Type B pancreatic cell (in vitro differentiated cells): ENCODE results near the gene FIS1. TPM values are rescaled to one million over a fixed set of nuclear protein-coding genes. Genes with fewer than 3 reads are reported as not detected.
"Not testable (repeated sequence)": the region's sequence is repeated elsewhere in the genome, so short reads cannot be mapped to it uniquely, and the experiment has no call there.

Source experiments
- DNase-seq: peaks from one replicate; pipeline ENCODE4 v3.0.0; 2021; ENCODE audit warnings: mixed read lengths; ENCODE audit not compliant: unreplicated experiment; ENCODE audit errors: extremely low spot score
- H3K27ac Mint-ChIP-seq: 2 replicates; pipeline ENCODE4 v1.8.0; 2021; ENCODE audit warnings: mild to moderate bottlenecking, mixed read lengths
- H3K27me3 Mint-ChIP-seq: 2 replicates; pipeline ENCODE4 v1.8.0; 2021; ENCODE audit warnings: mixed read lengths
- H3K36me3 Mint-ChIP-seq: 2 replicates; pipeline ENCODE4 v1.8.0; 2021; ENCODE audit warnings: mixed read lengths
- H3K4me1 Mint-ChIP-seq: one replicate; pipeline ENCODE4 v1.8.0; 2021; ENCODE audit warnings: mixed read lengths; ENCODE audit not compliant: unreplicated experiment
- H3K4me3 Mint-ChIP-seq: 2 replicates; pipeline ENCODE4 v1.8.0; 2021; ENCODE audit warnings: mild to moderate bottlenecking, mixed read lengths
- H3K9me3 Mint-ChIP-seq: 2 replicates; pipeline ENCODE4 v1.8.0; 2021; ENCODE audit warnings: mixed read lengths
- CTCF ChIP-seq: fragments of 200-600 bp; sonication (generic); conservative IDR thresholded peaks from 2 replicates; pipeline ENCODE4 v1.5.0; 2021; ENCODE audit warnings: antibody characterized with exemption, mild to moderate bottlenecking
- total RNA-seq: library from RNA; stranded (reverse); gene quantifications from 2 replicates; pipeline ENCODE4 v1.2.1, GENCODE V29; 2021; ENCODE audit warnings: low replicate concordance

FIS1 gene
- total RNA-seq, 1 donor from 2014 or later: 110 TPM

DNA sequence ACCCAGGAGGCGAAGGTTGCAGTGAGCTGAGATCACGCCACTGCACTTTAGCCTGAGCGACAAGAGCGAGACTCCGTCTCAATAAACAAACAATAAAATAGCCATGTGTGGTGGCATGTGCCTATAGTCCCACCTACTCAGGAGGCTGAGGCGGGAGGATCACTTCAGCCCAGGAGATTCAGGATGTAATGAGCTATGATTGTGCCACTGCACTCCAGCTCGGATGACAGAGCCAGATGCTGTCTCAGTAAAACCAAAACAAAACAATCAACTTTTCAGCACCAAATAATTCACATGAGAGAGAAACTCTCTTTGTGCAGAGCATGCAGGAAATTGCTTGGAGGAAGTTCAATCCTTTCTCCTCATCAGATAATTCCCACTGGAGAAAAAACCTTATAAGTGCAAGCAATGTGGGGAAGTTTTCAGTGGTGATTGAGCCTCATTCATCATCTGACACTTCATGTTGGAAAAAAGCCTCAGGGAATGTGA is 13.4 kb upstream of the FIS1 start:
- H3K27ac Mint-ChIP-seq: no peak overlapping the region
- peaks cover 4% of the 10 kb centered on the region for H3K27me3 Mint-ChIP-seq
- TF ChIP-seq CTCF: no peak
- no peaks in the 10 kb centered on the region for H3K36me3 Mint-ChIP-seq
- no peak overlapping the region for H3K4me3 Mint-ChIP-seq
- no peak for DNase-seq
- H3K9me3 Mint-ChIP-seq: no peaks in the 10 kb centered on the region
- H3K4me1 Mint-ChIP-seq: no peaks in the 10 kb centered on the region

GRCh38 chr7:101255796-101256195 is 10.9 kb upstream of the FIS1 start:
- H3K4me3 Mint-ChIP-seq: no peak overlapping the region

GRCh38 chr7:101253199-101253598 is 8.3 kb upstream of the FIS1 start:
- H3K4me1 Mint-ChIP-seq, H3K9me3 Mint-ChIP-seq, H3K27me3 Mint-ChIP-seq, H3K27ac Mint-ChIP-seq, DNase-seq: not testable (repeated sequence)
- peaks cover 11% of the 10 kb centered on the region for H3K36me3 Mint-ChIP-seq
- peak overlapping the region; percentile 99 for H3K4me3 Mint-ChIP-seq

More at GRCh38 chr7:101255796-101256195, 10.9 kb upstream of the FIS1 start:
- Mint-ChIP-seq H3K27me3 (peaks cover 4% of the 10 kb centered on the region), H3K4me1 (peaks cover 10% of the 10 kb centered on the region), H3K36me3 (peaks cover 6% of the 10 kb centered on the region), H3K27ac (no peak overlapping the region), H3K9me3 (no peaks in the 10 kb centered on the region)
- no peak for TF ChIP-seq CTCF
- DNase-seq: no peak

DNA sequence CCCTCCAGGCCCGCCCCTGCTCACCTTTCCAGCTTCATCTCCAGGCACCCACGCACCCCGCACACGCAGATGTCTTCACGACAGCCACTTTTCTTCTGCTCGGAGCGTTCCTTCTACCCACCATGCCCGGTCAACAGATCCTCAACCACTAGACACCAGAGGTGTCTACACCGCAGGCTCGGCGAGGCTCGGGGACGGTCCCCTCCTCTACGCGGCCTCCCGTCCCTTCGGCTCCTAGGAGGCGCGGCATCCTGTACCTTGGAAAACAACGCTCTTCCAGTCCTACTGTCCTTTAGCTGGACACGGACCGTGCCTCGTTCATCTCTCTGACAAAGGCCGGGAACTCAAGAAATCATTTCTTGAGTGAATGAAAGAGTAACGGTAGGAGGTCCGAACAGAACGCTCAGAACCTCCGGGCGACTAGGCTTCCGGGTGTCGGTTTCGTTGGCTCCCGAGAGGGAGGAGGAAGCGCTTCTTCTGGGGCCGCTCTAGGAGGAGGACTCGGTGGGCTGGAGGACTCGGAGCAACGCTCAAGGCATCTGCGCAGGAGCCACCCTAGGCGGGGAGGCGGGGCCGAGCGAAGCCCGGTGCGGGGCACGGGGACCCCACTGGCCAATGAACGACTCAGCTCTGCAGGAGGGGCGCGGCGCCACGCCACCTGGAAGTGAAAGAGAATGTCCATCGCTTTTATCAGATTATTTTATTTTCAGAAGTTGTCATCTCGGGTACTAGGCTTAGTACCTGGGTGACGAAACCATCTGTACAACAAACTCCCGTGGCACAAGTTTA is 7.2 kb upstream of the FIS1 start:
- peaks cover 11% of the 10 kb centered on the region for H3K36me3 Mint-ChIP-seq
- peaks cover 4% of the 10 kb centered on the region for H3K27me3 Mint-ChIP-seq
- peak; percentile 97 for DNase-seq
- peak overlapping the region; percentile 99 for H3K4me3 Mint-ChIP-seq
- peaks cover 10% of the 10 kb centered on the region for H3K4me1 Mint-ChIP-seq
- no peak for TF ChIP-seq CTCF
- H3K9me3 Mint-ChIP-seq: no peaks in the 10 kb centered on the region
- H3K27ac Mint-ChIP-seq: peak overlapping the region; percentile 97

DNA sequence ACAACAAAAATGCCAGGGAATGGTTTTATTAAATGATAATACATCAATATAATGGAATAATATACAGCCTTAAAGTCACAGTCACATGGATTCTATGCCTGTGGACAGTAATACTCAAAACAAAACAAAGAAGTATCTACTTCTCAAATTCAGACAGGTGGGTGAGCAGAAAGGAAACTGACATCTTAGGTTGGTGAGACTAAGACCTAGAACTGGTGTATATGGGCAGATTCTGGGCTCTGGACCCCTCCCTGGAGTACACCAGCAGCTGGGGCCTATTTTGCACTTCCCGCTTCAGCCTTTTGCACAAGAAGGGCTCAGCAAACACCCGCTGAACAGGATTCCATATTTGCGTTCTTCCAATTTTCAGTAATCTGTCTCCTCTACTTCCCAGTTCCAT is 5.4 kb upstream of the FIS1 start:
- H3K4me1 Mint-ChIP-seq: peaks cover 16% of the 10 kb centered on the region
- H3K36me3 Mint-ChIP-seq: peaks cover 11% of the 10 kb centered on the region
- H3K27me3 Mint-ChIP-seq: peaks cover 4% of the 10 kb centered on the region
- H3K4me3 Mint-ChIP-seq: peak overlapping the region; percentile 99
- TF ChIP-seq CTCF: no peak
- no peak overlapping the region for H3K27ac Mint-ChIP-seq
- no peak for DNase-seq
- no peaks in the 10 kb centered on the region for H3K9me3 Mint-ChIP-seq

DNA sequence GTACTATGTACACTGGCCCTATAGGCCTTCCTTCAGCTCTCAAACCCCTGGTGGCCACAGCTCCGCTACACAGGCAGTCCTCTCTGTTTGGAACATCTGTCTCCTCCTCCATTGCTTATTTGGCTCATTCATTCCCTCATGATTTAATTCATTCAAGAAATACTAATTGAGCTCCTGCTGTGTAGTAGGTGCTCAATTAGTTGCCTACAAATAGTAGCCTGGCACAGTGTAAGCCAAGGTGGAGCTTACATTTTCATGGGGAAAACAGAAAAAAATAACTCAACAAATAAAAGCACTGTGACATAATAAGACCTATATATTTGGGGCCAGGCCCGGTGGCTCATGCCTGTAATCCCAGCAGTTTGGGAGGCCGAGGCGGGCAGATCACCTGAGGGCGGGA is 3.4 kb upstream of the FIS1 start:
- peak; percentile 23 for TF ChIP-seq CTCF
- H3K36me3 Mint-ChIP-seq: peaks cover 11% of the 10 kb centered on the region
- no peak overlapping the region for H3K27ac Mint-ChIP-seq
- peaks cover 28% of the 10 kb centered on the region for H3K4me1 Mint-ChIP-seq
- H3K4me3 Mint-ChIP-seq: no peak overlapping the region
- no peaks in the 10 kb centered on the region for H3K27me3 Mint-ChIP-seq
- no peak for DNase-seq
- no peaks in the 10 kb centered on the region for H3K9me3 Mint-ChIP-seq
